Panc1 (cell line): ENCODE data around the gene FADS2. TPM values are rescaled to one million over a fixed set of nuclear protein-coding genes. Genes with fewer than 3 reads are reported as not detected.
A peak's percentile ranks its signal among the peaks of the same experiment; 100 is the strongest.

ENCODE experiments used
- ATAC-seq: fragments of 200-7000 bp; cut with Tn5 transposase; 2 replicates; pipeline ENCODE4 v1.9.1; 2020; ENCODE audit warnings: mild to moderate bottlenecking, moderate library complexity
- BruUV-seq: library from RNA; stranded (reverse); fragments of 400-500 nt; replicated peaks from 2 replicates; lab custom pipeline; 2021; lab: Mats Ljungman, UMichigan
- CTCF ChIA-PET: fragments of 300-600 bp; sonication (Branson Sonifier 250); formaldehyde crosslinking; loops from one replicate; lab custom pipeline; 2022; ENCODE audit warnings: antibody characterized with exemption; lab: Charles Lee
- POLR2A ChIA-PET: fragments of 300-600 bp; sonication (Branson Sonifier 250); formaldehyde crosslinking; loops from one replicate; lab custom pipeline; 2022; ENCODE audit warnings: antibody characterized with exemption; lab: Charles Lee
- DNase-seq: peaks from one replicate; pipeline ENCODE4 v3.0.0-alpha.2; 2010; ENCODE audit warnings: low read depth, low spot score
- H3K27ac ChIP-seq: 2 replicates; pipeline ENCODE4 v1.5.1; 2011; ENCODE audit warnings: mild to moderate bottlenecking, low read length, inconsistent platforms
- H3K27me3 ChIP-seq: fragments of 200-500 bp; sonication (Bioruptor generic); 2 replicates; pipeline ENCODE4 v1.6.0; 2014; ENCODE audit warnings: low read length, inconsistent platforms; ENCODE audit not compliant: control insufficient read depth, insufficient read depth
- H3K36me3 ChIP-seq: fragments of 200-500 bp; sonication (Bioruptor generic); 2 replicates; pipeline ENCODE4 v1.5.1; 2014; ENCODE audit warnings: inconsistent platforms, mild to moderate bottlenecking, low read length, moderate library complexity; ENCODE audit not compliant: control insufficient read depth, insufficient read depth
- H3K4me1 ChIP-seq: 2 replicates; pipeline ENCODE4 v1.5.1; 2011; ENCODE audit warnings: inconsistent platforms, mild to moderate bottlenecking, low read length, moderate library complexity; ENCODE audit not compliant: control insufficient read depth, insufficient read depth
- H3K4me3 ChIP-seq, 2 experiments: 2 replicates each; pipeline ENCODE4 v1.5.1; 2011 to 2012; ENCODE audit warnings: low read depth in 2 of 2, low read length in 2 of 2, mild to moderate bottlenecking in 2 of 2, inconsistent platforms in 1 of 2, moderate library complexity in 1 of 2
- H3K9me3 ChIP-seq: fragments of 200-500 bp; sonication (Bioruptor generic); 2 replicates; pipeline ENCODE4 v1.5.1; 2014; ENCODE audit warnings: low read depth, mild to moderate bottlenecking, inconsistent platforms, low read length, moderate library complexity; ENCODE audit not compliant: control insufficient read depth, insufficient read depth
- CTCF ChIP-seq: fragments of 450-650 bp; IDR thresholded peaks from 2 replicates; pipeline ENCODE4 v1.5.1; 2017; ENCODE audit warnings: mild to moderate bottlenecking
- POLR2AphosphoS5 ChIP-seq: IDR thresholded peaks from 2 replicates; pipeline ENCODE4 v1.6.1; 2012; ENCODE audit warnings: mild to moderate bottlenecking, low read depth, low read length, moderate library complexity
- REST ChIP-seq, 2 experiments: IDR thresholded peaks; 2 replicates each; pipeline ENCODE4 v1.6.1; 2011 to 2012; ENCODE audit warnings: low read depth in 2 of 2, control low read depth in 1 of 2, low read length in 1 of 2, mild to moderate bottlenecking in 1 of 2, moderate library complexity in 1 of 2; ENCODE audit not compliant: insufficient read depth in 1 of 2
- SIN3A ChIP-seq: IDR thresholded peaks from 2 replicates; pipeline ENCODE4 v1.6.1; 2012; ENCODE audit warnings: low read depth, mild to moderate bottlenecking, low read length, moderate library complexity, borderline replicate concordance; ENCODE audit not compliant: insufficient read depth
- TCF7L2 ChIP-seq: IDR thresholded peaks from 2 replicates; pipeline ENCODE4 v1.6.1; 2011; ENCODE audit warnings: mild to moderate bottlenecking, low read depth, low read length, inconsistent platforms
- in situ Hi-C: cut with HindIII; loops from 2 replicates; pipeline ENCODE4 v1.10.0; 2016; ENCODE audit warnings: low sequenced_read_pairs, low pct_unique_long_range_greater_than_20kb
- intact Hi-C: fragments of 100-400 bp; cut with micrococcal nuclease; formaldehyde crosslinking; loops from one replicate; pipeline ENCODE4 v1.10.0; 2022; ENCODE audit not compliant: unreplicated experiment
- microRNA-seq: library from miRNA; unstranded; fragments of <30 nt; microRNA quantifications from one replicate; pipeline ENCODE4 v1.1.0, GENCODE V29; 2020; ENCODE audit not compliant: unreplicated experiment
- total RNA-seq: library from RNA; stranded (reverse); gene quantifications from one replicate; pipeline ENCODE4 v1.2.1, GENCODE V29; 2021; ENCODE audit not compliant: unreplicated experiment

Gene FADS2
- total RNA-seq, 1 experiment from 2014 or later, result 679 TPM

GRCh38 chr11:61916737-61917333 lies 88.7 kb downstream of the FADS2 start:
- ChIA-PET POLR2A (interaction anchor here (0.6 kb wide), 1 partner anchor 12 kb away, joined by 8 read pairs; no protein-coding TSS in a partner anchor), CTCF (no interaction called here)
- DNase-seq (no peak), ATAC-seq (peak; percentile 7)
- H3K4me1 ChIP-seq, result no peaks in the 10 kb centered on the region
- intact Hi-C loops (no loop called here), in situ Hi-C loops (no loop called here)
- H3K4me3 ChIP-seq, result peak overlapping the region; percentile 48 to 63
- TF ChIP-seq TCF7L2, result no peak
- TF ChIP-seq CTCF, result no peak
- TF ChIP-seq SIN3A, result no peak
- TF ChIP-seq POLR2AphosphoS5, result no peak
- no peak for TF ChIP-seq REST (IDR thresholded peaks at IDR 0.05; ENCODE audit: insufficient read depth in 1 of 2, low read depth in 2 of 2, low read length in 1 of 2)
- no peak overlapping the region for H3K27ac ChIP-seq
- H3K27me3 ChIP-seq, result no peaks in the 10 kb centered on the region
- BruUV-seq, result no TSS peak
- H3K9me3 ChIP-seq, result no peaks in the 10 kb centered on the region
- no peaks in the 10 kb centered on the region for H3K36me3 ChIP-seq

Small RNA genes lying within 50 kb of the gene (microRNA-seq; reads per million reads assigned to microRNA genes)
- gene MIR6746, result 0.95 reads per million

Other genes starting within 250 kb of the FADS2 start
- gene SYT7, start 247.2 kb upstream of the FADS2 start, total RNA-seq, result 2.5 TPM
- 6.4 TPM for gene DAGLA, start 147.9 kb upstream of the FADS2 start, total RNA-seq
- 2.8 TPM for gene MYRF, start 75.7 kb upstream of the FADS2 start, total RNA-seq
- gene TMEM258, start 35.7 kb upstream of the FADS2 start, total RNA-seq, result 139 TPM
- gene FEN1, start 35.4 kb upstream of the FADS2 start, total RNA-seq, result 67.6 TPM
- 186 TPM for gene FADS1, start 11.3 kb upstream of the FADS2 start, total RNA-seq
- gene FADS3, start 63.2 kb downstream of the FADS2 start, total RNA-seq, result 22.6 TPM
- 8.9 TPM for gene RAB3IL1, start 89.3 kb downstream of the FADS2 start, total RNA-seq
- gene BEST1, start 122.1 kb downstream of the FADS2 start, total RNA-seq, result 0.13 TPM
- gene FTH1, start 139.3 kb downstream of the FADS2 start, total RNA-seq, result 2,322 TPM